Measurements from ENCODE around the gene STRN.

DNA sequence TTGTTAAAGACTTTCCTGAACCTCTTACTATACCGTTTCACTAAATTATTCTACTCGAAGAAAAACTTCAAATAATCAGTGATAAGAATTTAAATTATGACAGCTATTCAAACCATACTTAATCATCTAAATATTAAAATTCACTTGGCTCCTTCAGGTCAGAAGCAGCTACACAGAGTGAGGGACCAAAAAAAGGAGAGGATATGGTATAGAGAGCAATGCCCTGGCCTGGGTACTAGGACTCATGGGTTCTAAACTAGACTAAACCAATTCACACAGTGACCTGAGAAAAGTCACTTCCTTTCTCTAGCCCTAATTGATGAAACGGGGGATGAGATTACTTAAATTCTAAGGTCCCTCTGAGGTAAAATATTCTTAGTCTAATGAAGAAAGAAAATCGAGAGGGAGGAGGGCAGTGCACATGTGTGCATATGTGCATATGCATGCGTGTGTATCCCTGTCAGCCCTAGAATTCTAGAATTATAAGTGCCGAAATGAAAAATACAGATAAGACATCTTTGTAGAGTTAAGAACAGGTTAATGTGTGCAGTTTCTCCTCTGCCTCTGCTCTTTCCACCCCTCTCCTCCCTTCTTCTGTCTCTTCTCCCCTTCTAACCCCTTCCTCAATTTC lies 11.2 kb downstream of the STRN start:
- TF ChIP-seq, protein P1, sequence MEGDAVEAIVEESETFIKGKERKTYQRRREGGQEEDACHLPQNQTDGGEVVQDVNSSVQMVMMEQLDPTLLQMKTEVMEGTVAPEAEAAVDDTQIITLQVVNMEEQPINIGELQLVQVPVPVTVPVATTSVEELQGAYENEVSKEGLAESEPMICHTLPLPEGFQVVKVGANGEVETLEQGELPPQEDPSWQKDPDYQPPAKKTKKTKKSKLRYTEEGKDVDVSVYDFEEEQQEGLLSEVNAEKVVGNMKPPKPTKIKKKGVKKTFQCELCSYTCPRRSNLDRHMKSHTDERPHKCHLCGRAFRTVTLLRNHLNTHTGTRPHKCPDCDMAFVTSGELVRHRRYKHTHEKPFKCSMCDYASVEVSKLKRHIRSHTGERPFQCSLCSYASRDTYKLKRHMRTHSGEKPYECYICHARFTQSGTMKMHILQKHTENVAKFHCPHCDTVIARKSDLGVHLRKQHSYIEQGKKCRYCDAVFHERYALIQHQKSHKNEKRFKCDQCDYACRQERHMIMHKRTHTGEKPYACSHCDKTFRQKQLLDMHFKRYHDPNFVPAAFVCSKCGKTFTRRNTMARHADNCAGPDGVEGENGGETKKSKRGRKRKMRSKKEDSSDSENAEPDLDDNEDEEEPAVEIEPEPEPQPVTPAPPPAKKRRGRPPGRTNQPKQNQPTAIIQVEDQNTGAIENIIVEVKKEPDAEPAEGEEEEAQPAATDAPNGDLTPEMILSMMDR (IDR thresholded peaks at IDR 0.05) = no peak
- no peak for TF ChIP-seq POLR2A (IDR thresholded peaks at IDR 0.05)
